Kasumi-1 (cell line): Measurements from ENCODE around the gene KIAA0232.
"Not testable (repeated sequence)": the region's sequence is repeated elsewhere in the genome, so short reads cannot be mapped to it uniquely, and the experiment has no call there.

ENCODE experiments used
- DNase-seq, 2 experiments: peaks; one replicate each; lab custom pipeline; 2025; lab: John Stamatoyannopoulos, UW

KIAA0232 gene

GRCh38 chr4:6804082-6804752 is 21.7 kb downstream of the KIAA0232 start:
- no peak for DNase-seq

- no peak for DNase-seq
These were observed 24.5 kb downstream of the KIAA0232 start for GRCh38 chr4:6806924-6807626.

GRCh38 chr4:6808259-6808658 is 25.7 kb downstream of the KIAA0232 start:
- no peak for DNase-seq

GRCh38 chr4:6811165-6811564 is 28.6 kb downstream of the KIAA0232 start:
- DNase-seq, result no peak

- DNase-seq, result no peak
These were observed 30.2 kb downstream of the KIAA0232 start for GRCh38 chr4:6812766-6813165.

- no peak for DNase-seq
These were observed 31.2 kb downstream of the KIAA0232 start for GRCh38 chr4:6813725-6814124.

- no peak for DNase-seq
These were observed 32.7 kb downstream of the KIAA0232 start for GRCh38 chr4:6815029-6815836.

GRCh38 chr4:6819295-6819694 is 36.8 kb downstream of the KIAA0232 start:
- DNase-seq, result no peak

GRCh38 chr4:6820695-6821094 is 38.2 kb downstream of the KIAA0232 start:
- no peak for DNase-seq

GRCh38 chr4:6824071-6824470 is 41.5 kb downstream of the KIAA0232 start:
- DNase-seq, result no peak

- no peak for DNase-seq
These were observed 42.4 kb downstream of the KIAA0232 start for GRCh38 chr4:6824772-6825402.

GRCh38 chr4:6825403-6825802 is 42.9 kb downstream of the KIAA0232 start:
- DNase-seq, result no peak

- DNase-seq, result no peak
These were observed 44.4 kb downstream of the KIAA0232 start for GRCh38 chr4:6826781-6827508.

- no peak for DNase-seq
These were observed 46.6 kb downstream of the KIAA0232 start for GRCh38 chr4:6829086-6829485.

- DNase-seq, result no peak
These were observed 52.3 kb downstream of the KIAA0232 start for GRCh38 chr4:6834867-6835266.

- DNase-seq, result not testable (repeated sequence)
These were observed 53.1 kb downstream of the KIAA0232 start for GRCh38 chr4:6835616-6836015.

GRCh38 chr4:6837106-6837505 is 54.6 kb downstream of the KIAA0232 start:
- not testable (repeated sequence) for DNase-seq

- DNase-seq, result no peak
These were observed 57.1 kb downstream of the KIAA0232 start for GRCh38 chr4:6839579-6839978.

- DNase-seq, result no peak
These were observed 57.8 kb downstream of the KIAA0232 start for GRCh38 chr4:6840062-6840976.

GRCh38 chr4:6845027-6845426 is 62.5 kb downstream of the KIAA0232 start:
- no peak for DNase-seq

- no peak for DNase-seq
These were observed 63.0 kb downstream of the KIAA0232 start for GRCh38 chr4:6845574-6845973.
